GM23338 (cell line): ENCODE results near the gene SIX5. TPM values are rescaled to one million over a fixed set of nuclear protein-coding genes. Genes with fewer than 3 reads are reported as not detected.

ENCODE experiments used
- ATAC-seq: fragments of 200-7000 bp; cut with Tn5 transposase; 3 replicates; pipeline ENCODE4 v1.9.1; 2020
- DNase-seq: peaks from one replicate; pipeline ENCODE4 v3.0.0-alpha.2; 2015; ENCODE audit warnings: low spot score
- H2AFZ ChIP-seq: fragments of 200-600 bp; sonication (generic); 2 replicates; pipeline ENCODE4 v1.8.0; 2016; ENCODE audit warnings: antibody characterized with exemption, mild to moderate bottlenecking, moderate library complexity
- H3F3A ChIP-seq: fragments of 200-600 bp; sonication (generic); replicated peaks from 2 replicates; pipeline ENCODE4 v1.8.0; 2017; ENCODE audit warnings: antibody characterized with exemption, mixed run types, low read depth
- H3K27ac ChIP-seq: fragments of 200-600 bp; sonication (generic); 2 replicates; pipeline ENCODE4 v1.6.1; 2016; ENCODE audit warnings: low read depth
- H3K27me3 ChIP-seq: fragments of 200-600 bp; sonication (generic); 2 replicates; pipeline ENCODE4 v1.8.0; 2016; ENCODE audit warnings: mild to moderate bottlenecking, mixed run types, moderate library complexity; ENCODE audit not compliant: insufficient read depth
- H3K36me3 ChIP-seq: fragments of 200-600 bp; sonication (generic); 2 replicates; pipeline ENCODE4 v1.8.0; 2016; ENCODE audit warnings: mild to moderate bottlenecking; ENCODE audit not compliant: insufficient read depth
- H3K4me1 ChIP-seq: fragments of 200-600 bp; sonication (generic); 2 replicates; pipeline ENCODE4 v1.8.0; 2016; ENCODE audit warnings: mild to moderate bottlenecking, moderate library complexity; ENCODE audit not compliant: insufficient read depth
- H3K4me2 ChIP-seq: fragments of 200-600 bp; sonication (generic); 2 replicates; pipeline ENCODE4 v1.7.1; 2017; ENCODE audit warnings: mixed run types
- H3K4me3 ChIP-seq: fragments of 200-600 bp; sonication (generic); 2 replicates; pipeline ENCODE4 v1.6.1; 2016; ENCODE audit warnings: mixed run types
- H3K79me2 ChIP-seq: fragments of 200-600 bp; sonication (generic); replicated peaks from 2 replicates; pipeline ENCODE4 v1.8.0; 2017; ENCODE audit warnings: mild to moderate bottlenecking; ENCODE audit not compliant: insufficient read depth
- H3K9me2 ChIP-seq: fragments of 200-600 bp; sonication (generic); 2 replicates; pipeline ENCODE4 v1.8.0; 2017; ENCODE audit not compliant: insufficient read depth
- H4K20me1 ChIP-seq: fragments of 200-600 bp; sonication (generic); replicated peaks from 2 replicates; pipeline ENCODE4 v1.8.0; 2017; ENCODE audit warnings: mild to moderate bottlenecking; ENCODE audit not compliant: insufficient read depth
- H3K27ac Mint-ChIP-seq: 2 replicates; pipeline ENCODE4 v1.8.0; 2020; ENCODE audit warnings: inconsistent platforms, mild to moderate bottlenecking, moderate library complexity, mixed read lengths
- H3K27me3 Mint-ChIP-seq: 3 replicates; pipeline ENCODE4 v1.8.0; 2022; ENCODE audit warnings: low read depth, mild to moderate bottlenecking, moderate library complexity, mixed read lengths, inconsistent platforms; ENCODE audit not compliant: insufficient read depth, poor library complexity
- H3K36me3 Mint-ChIP-seq: 3 replicates; pipeline ENCODE4 v1.8.0; 2021; ENCODE audit warnings: low read depth, mild to moderate bottlenecking, inconsistent platforms, moderate library complexity, mixed read lengths
- H3K4me1 Mint-ChIP-seq: 3 replicates; pipeline ENCODE4 v1.8.0; 2020; ENCODE audit warnings: mild to moderate bottlenecking, inconsistent platforms, mixed read lengths
- H3K4me3 Mint-ChIP-seq: 3 replicates; pipeline ENCODE4 v1.8.0; 2021; ENCODE audit warnings: moderate library complexity, mild to moderate bottlenecking, inconsistent platforms, mixed read lengths
- H3K9me3 Mint-ChIP-seq: 3 replicates; pipeline ENCODE4 v1.8.0; 2020; ENCODE audit warnings: moderate library complexity, mild to moderate bottlenecking, inconsistent platforms, mixed read lengths
- CREB1 ChIP-seq: fragments of 250-450 bp; sonication (Bioruptor Pico); IDR thresholded peaks from 2 replicates; pipeline ENCODE4 v1.5.0; 2020; ENCODE audit warnings: low read depth, mild to moderate bottlenecking, moderate library complexity
- ETS1 ChIP-seq: IDR thresholded peaks from 2 replicates; pipeline ENCODE4 v1.6.1; 2016; ENCODE audit warnings: antibody characterized with exemption
- EZH2 ChIP-seq: fragments of 200-600 bp; sonication (generic); IDR thresholded peaks from one replicate; pipeline ENCODE4 v1.8.0; 2017; ENCODE audit warnings: antibody characterized with exemption, mild to moderate bottlenecking, low read depth; ENCODE audit not compliant: unreplicated experiment
- NANOG ChIP-seq: IDR thresholded peaks from 2 replicates; pipeline ENCODE4 v1.6.1; 2016; ENCODE audit warnings: antibody characterized with exemption, borderline replicate concordance
- POLR2AphosphoS5 ChIP-seq: IDR thresholded peaks from 2 replicates; pipeline ENCODE4 v1.6.1; 2016; ENCODE audit warnings: antibody characterized with exemption, low read depth
- STAT1 ChIP-seq: IDR thresholded peaks from one replicate; pipeline ENCODE4 v1.6.1; 2016; ENCODE audit warnings: antibody characterized with exemption; ENCODE audit not compliant: unreplicated experiment
- polyA plus RNA-seq: library from polyadenylated mRNA; unstranded; fragments of >200 nt; fragmentation: Nextera tagmentation; extraction: Ambion mirVana; gene quantifications from 2 replicates; pipeline ENCODE4 v1.2.1, GENCODE V29; 2016
- total RNA-seq: library from RNA; depleted of rRNA; stranded (reverse); fragments of >200 nt; shearing (Covaris generic); gene quantifications from 2 replicates; pipeline ENCODE4 v1.2.3, GENCODE V29; 2014
- TF ChIP-seq, protein P1 (sequence below): IDR thresholded peaks from one replicate; pipeline ENCODE4 v1.6.1; 2018; ENCODE audit warnings: antibody characterized with exemption; ENCODE audit not compliant: unreplicated experiment
- TF ChIP-seq, protein P2 (sequence below), 2 experiments: fragments of 200-600 bp in 1 of 2; sonication (generic) in 1 of 2; conservative IDR thresholded peaks; 2 replicates each; pipeline versions ENCODE4 v1.5.1 to v1.6.1; 2016 to 2017; ENCODE audit warnings: antibody characterized with exemption in 2 of 2, low read depth in 2 of 2, mild to moderate bottlenecking in 2 of 2, moderate library complexity in 1 of 2
- TF ChIP-seq, protein P3 (sequence below): fragments of 250-450 bp; sonication (Bioruptor Pico); IDR thresholded peaks from 2 replicates; pipeline ENCODE4 v1.5.0; 2020; ENCODE audit warnings: mild to moderate bottlenecking, moderate library complexity

SIX5 gene
- total and polyA plus RNA-seq, 2 experiments from 2014 or later: 10.1 to 22.6 TPM

- TF ChIP-seq POLR2AphosphoS5: no peak
Measured at GRCh38 chr19:45786533-45786894, 17.5 kb upstream of the SIX5 start (continued).

GRCh38 chr19:45785781-45786532, 16.9 kb upstream of the SIX5 start:
- H3K27ac Mint-ChIP-seq: no peak overlapping the region

More at GRCh38 chr19:45785781-45786532, 16.9 kb upstream of the SIX5 start:
- ATAC-seq (no peak), DNase-seq (no peak)
- Histone ChIP-seq H3K27me3 (no peaks in the 10 kb centered on the region), H3K36me3 (peaks cover 6% of the 10 kb centered on the region; the same call in 1 of the 2 replicates), H3K4me3 (no peak overlapping the region), H2AFZ (no peak overlapping the region), H3K27ac (no peak overlapping the region), H3K79me2 (peaks cover 5% of the 10 kb centered on the region), H3K9me2 (no peaks in the 10 kb centered on the region), H4K20me1 (peaks cover 11% of the 10 kb centered on the region; the same call in 1 of the 2 replicates), H3F3A (peaks cover 5% of the 10 kb centered on the region; the same call in 1 of the 2 replicates), H3K4me2 (no peak overlapping the region), H3K4me1 (peaks cover 16% of the 10 kb centered on the region)
- TF ChIP-seq, protein P1, sequence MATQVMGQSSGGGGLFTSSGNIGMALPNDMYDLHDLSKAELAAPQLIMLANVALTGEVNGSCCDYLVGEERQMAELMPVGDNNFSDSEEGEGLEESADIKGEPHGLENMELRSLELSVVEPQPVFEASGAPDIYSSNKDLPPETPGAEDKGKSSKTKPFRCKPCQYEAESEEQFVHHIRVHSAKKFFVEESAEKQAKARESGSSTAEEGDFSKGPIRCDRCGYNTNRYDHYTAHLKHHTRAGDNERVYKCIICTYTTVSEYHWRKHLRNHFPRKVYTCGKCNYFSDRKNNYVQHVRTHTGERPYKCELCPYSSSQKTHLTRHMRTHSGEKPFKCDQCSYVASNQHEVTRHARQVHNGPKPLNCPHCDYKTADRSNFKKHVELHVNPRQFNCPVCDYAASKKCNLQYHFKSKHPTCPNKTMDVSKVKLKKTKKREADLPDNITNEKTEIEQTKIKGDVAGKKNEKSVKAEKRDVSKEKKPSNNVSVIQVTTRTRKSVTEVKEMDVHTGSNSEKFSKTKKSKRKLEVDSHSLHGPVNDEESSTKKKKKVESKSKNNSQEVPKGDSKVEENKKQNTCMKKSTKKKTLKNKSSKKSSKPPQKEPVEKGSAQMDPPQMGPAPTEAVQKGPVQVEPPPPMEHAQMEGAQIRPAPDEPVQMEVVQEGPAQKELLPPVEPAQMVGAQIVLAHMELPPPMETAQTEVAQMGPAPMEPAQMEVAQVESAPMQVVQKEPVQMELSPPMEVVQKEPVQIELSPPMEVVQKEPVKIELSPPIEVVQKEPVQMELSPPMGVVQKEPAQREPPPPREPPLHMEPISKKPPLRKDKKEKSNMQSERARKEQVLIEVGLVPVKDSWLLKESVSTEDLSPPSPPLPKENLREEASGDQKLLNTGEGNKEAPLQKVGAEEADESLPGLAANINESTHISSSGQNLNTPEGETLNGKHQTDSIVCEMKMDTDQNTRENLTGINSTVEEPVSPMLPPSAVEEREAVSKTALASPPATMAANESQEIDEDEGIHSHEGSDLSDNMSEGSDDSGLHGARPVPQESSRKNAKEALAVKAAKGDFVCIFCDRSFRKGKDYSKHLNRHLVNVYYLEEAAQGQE: no peak
- TF ChIP-seq, protein P2, sequence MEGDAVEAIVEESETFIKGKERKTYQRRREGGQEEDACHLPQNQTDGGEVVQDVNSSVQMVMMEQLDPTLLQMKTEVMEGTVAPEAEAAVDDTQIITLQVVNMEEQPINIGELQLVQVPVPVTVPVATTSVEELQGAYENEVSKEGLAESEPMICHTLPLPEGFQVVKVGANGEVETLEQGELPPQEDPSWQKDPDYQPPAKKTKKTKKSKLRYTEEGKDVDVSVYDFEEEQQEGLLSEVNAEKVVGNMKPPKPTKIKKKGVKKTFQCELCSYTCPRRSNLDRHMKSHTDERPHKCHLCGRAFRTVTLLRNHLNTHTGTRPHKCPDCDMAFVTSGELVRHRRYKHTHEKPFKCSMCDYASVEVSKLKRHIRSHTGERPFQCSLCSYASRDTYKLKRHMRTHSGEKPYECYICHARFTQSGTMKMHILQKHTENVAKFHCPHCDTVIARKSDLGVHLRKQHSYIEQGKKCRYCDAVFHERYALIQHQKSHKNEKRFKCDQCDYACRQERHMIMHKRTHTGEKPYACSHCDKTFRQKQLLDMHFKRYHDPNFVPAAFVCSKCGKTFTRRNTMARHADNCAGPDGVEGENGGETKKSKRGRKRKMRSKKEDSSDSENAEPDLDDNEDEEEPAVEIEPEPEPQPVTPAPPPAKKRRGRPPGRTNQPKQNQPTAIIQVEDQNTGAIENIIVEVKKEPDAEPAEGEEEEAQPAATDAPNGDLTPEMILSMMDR (conservative IDR thresholded peaks at IDR 0.05; ENCODE audit: low read depth in 2 of 2): no peak
- no peak for TF ChIP-seq ETS1
- TF ChIP-seq, protein P3, sequence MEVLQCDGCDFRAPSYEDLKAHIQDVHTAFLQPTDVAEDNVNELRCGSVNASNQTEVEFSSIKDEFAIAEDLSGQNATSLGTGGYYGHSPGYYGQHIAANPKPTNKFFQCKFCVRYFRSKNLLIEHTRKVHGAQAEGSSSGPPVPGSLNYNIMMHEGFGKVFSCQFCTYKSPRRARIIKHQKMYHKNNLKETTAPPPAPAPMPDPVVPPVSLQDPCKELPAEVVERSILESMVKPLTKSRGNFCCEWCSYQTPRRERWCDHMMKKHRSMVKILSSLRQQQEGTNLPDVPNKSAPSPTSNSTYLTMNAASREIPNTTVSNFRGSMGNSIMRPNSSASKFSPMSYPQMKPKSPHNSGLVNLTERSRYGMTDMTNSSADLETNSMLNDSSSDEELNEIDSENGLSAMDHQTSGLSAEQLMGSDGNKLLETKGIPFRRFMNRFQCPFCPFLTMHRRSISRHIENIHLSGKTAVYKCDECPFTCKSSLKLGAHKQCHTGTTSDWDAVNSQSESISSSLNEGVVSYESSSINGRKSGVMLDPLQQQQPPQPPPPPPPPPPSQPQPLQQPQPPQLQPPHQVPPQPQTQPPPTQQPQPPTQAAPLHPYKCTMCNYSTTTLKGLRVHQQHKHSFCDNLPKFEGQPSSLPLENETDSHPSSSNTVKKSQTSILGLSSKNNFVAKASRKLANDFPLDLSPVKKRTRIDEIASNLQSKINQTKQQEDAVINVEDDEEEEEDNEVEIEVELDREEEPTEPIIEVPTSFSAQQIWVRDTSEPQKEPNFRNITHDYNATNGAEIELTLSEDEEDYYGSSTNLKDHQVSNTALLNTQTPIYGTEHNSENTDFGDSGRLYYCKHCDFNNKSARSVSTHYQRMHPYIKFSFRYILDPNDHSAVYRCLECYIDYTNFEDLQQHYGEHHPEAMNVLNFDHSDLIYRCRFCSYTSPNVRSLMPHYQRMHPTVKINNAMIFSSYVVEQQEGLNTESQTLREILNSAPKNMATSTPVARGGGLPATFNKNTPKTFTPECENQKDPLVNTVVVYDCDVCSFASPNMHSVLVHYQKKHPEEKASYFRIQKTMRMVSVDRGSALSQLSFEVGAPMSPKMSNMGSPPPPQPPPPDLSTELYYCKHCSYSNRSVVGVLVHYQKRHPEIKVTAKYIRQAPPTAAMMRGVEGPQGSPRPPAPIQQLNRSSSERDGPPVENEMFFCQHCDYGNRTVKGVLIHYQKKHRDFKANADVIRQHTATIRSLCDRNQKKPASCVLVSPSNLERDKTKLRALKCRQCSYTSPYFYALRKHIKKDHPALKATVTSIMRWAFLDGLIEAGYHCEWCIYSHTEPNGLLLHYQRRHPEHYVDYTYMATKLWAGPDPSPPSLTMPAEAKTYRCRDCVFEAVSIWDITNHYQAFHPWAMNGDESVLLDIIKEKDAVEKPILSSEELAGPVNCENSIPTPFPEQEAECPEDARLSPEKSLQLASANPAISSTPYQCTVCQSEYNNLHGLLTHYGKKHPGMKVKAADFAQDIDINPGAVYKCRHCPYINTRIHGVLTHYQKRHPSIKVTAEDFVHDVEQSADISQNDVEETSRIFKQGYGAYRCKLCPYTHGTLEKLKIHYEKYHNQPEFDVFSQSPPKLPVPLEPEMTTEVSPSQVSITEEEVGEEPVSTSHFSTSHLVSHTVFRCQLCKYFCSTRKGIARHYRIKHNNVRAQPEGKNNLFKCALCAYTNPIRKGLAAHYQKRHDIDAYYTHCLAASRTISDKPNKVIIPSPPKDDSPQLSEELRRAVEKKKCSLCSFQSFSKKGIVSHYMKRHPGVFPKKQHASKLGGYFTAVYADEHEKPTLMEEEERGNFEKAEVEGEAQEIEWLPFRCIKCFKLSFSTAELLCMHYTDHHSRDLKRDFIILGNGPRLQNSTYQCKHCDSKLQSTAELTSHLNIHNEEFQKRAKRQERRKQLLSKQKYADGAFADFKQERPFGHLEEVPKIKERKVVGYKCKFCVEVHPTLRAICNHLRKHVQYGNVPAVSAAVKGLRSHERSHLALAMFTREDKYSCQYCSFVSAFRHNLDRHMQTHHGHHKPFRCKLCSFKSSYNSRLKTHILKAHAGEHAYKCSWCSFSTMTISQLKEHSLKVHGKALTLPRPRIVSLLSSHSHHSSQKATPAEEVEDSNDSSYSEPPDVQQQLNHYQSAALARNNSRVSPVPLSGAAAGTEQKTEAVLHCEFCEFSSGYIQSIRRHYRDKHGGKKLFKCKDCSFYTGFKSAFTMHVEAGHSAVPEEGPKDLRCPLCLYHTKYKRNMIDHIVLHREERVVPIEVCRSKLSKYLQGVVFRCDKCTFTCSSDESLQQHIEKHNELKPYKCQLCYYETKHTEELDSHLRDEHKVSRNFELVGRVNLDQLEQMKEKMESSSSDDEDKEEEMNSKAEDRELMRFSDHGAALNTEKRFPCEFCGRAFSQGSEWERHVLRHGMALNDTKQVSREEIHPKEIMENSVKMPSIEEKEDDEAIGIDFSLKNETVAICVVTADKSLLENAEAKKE (CRISPR knock-in tag): no peak
- no peak for TF ChIP-seq CREB1 (CRISPR knock-in tag)
- TF ChIP-seq EZH2: no peak
- no peak for TF ChIP-seq NANOG
- no peak for TF ChIP-seq STAT1
- Mint-ChIP-seq H3K4me3 (no peak overlapping the region), H3K36me3 (peaks cover 42% of the 10 kb centered on the region), H3K27me3 (peaks cover 16% of the 10 kb centered on the region), H3K9me3 (no peaks in the 10 kb centered on the region; the same call in 2 of the 3 replicates), H3K4me1 (peaks cover 18% of the 10 kb centered on the region)
